Prostate gland (tissue), 2 donors: Measurements from ENCODE around the gene TMEM266.

ENCODE experiments used
- POLR2A ChIP-seq: fragments of 450-650 bp; IDR thresholded peaks from one replicate; pipeline ENCODE4 v1.6.1; 2016; ENCODE audit warnings: antibody characterized with exemption, mild to moderate bottlenecking
- POLR2AphosphoS5 ChIP-seq: sonication (generic); formaldehyde crosslinking; IDR thresholded peaks from one replicate; pipeline ENCODE4 v1.6.1; 2017; ENCODE audit warnings: antibody characterized with exemption
- TF ChIP-seq, protein P1 (sequence below), 4 experiments: fragments of 200-600 bp in 2 of 4; fragments of 450-650 bp in 2 of 4; sonication (generic) in 2 of 4; IDR thresholded peaks; 1 replicate in 3 of 4; 2 replicates in 1 of 4; pipeline ENCODE4 v1.5.1; 2016 to 2019; ENCODE audit warnings: antibody characterized with exemption in 4 of 4, mild to moderate bottlenecking in 2 of 4, moderate library complexity in 2 of 4

DNA sequence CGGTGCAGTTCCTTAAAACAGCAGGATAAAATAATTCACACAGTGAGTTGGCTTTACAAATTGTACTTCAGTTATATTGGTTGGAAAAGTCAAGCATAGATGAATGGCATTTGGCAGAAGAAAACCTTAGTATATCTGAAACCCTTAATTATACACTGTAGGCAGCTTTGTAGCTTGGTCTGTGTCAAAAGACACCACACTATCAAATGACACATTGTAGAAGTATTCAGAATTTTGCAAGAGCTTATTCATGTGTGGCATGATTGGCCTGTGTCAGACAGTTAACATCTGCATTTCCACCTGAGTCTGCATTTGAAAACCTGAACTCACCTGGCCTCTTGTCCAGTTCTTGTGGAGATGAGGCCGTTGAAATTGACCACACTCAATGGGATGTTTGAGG is 13.8 kb downstream of the TMEM266 start:
- TF ChIP-seq, protein P1, sequence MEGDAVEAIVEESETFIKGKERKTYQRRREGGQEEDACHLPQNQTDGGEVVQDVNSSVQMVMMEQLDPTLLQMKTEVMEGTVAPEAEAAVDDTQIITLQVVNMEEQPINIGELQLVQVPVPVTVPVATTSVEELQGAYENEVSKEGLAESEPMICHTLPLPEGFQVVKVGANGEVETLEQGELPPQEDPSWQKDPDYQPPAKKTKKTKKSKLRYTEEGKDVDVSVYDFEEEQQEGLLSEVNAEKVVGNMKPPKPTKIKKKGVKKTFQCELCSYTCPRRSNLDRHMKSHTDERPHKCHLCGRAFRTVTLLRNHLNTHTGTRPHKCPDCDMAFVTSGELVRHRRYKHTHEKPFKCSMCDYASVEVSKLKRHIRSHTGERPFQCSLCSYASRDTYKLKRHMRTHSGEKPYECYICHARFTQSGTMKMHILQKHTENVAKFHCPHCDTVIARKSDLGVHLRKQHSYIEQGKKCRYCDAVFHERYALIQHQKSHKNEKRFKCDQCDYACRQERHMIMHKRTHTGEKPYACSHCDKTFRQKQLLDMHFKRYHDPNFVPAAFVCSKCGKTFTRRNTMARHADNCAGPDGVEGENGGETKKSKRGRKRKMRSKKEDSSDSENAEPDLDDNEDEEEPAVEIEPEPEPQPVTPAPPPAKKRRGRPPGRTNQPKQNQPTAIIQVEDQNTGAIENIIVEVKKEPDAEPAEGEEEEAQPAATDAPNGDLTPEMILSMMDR (IDR thresholded peaks at IDR 0.05): no peak
- TF ChIP-seq POLR2A (no peak), POLR2AphosphoS5 (no peak)
